GM12891 (cell line): Measurements from ENCODE around the gene TGM2.

ENCODE experiments used
- DNase-seq: peaks from one replicate; pipeline ENCODE4 v3.0.0; 2011; ENCODE audit warnings: low spot score; ENCODE audit not compliant: insufficient read length
- FAIRE-seq: peaks from 2 replicates; lab custom pipeline; 2011; peaks lifted over from hg19 to GRCh38; lab: Jason Lieb, UNC
- PAX5 ChIP-seq: IDR thresholded peaks from 2 replicates; pipeline ENCODE4 v1.6.1; 2011; ENCODE audit warnings: low read length, moderate library complexity, mild to moderate bottlenecking; ENCODE audit not compliant: insufficient read depth, severe bottlenecking
- POLR2A ChIP-seq: IDR thresholded peaks from 2 replicates; pipeline ENCODE4 v1.6.1; 2011; ENCODE audit warnings: low read depth, low read length, control low read depth
- POLR2AphosphoS5 ChIP-seq: IDR thresholded peaks from 2 replicates; pipeline ENCODE4 v1.6.1; 2011; ENCODE audit warnings: low read depth, low read length, control low read depth
- POU2F2 ChIP-seq: IDR thresholded peaks from 2 replicates; pipeline ENCODE4 v1.6.1; 2011; ENCODE audit warnings: low read depth, mild to moderate bottlenecking, control low read depth, low read length, moderate library complexity
- SPI1 ChIP-seq: IDR thresholded peaks from 2 replicates; pipeline ENCODE4 v1.6.1; 2011; ENCODE audit warnings: low read depth, low read length, control low read depth
- TAF1 ChIP-seq: IDR thresholded peaks from 2 replicates; pipeline ENCODE4 v1.6.1; 2011; ENCODE audit warnings: low read depth, low read length, control low read depth

Gene TGM2

GRCh38 chr20:38129893-38130609, 35.0 kb downstream of the TGM2 start:
- TF ChIP-seq POLR2AphosphoS5, result no peak
- TF ChIP-seq PAX5, result no peak
- no peak for TF ChIP-seq SPI1
- no peak for TF ChIP-seq POU2F2
- no peak for TF ChIP-seq POLR2A
- TF ChIP-seq TAF1, result no peak
- FAIRE-seq, result no peak
- no peak for DNase-seq

- TF ChIP-seq SPI1 (no peak), POLR2A (no peak), PAX5 (no peak), POU2F2 (no peak)
- FAIRE-seq, result no peak
Measured at GRCh38 chr20:38129248-38129865, 35.7 kb downstream of the TGM2 start.

GRCh38 chr20:38128691-38129090, 36.4 kb downstream of the TGM2 start:
- no peak for FAIRE-seq
- TF ChIP-seq PAX5, result no peak
- TF ChIP-seq TAF1, result no peak
- TF ChIP-seq POLR2A, result no peak
- TF ChIP-seq POLR2AphosphoS5, result no peak
- no peak for TF ChIP-seq SPI1
- TF ChIP-seq POU2F2, result no peak
- no peak for DNase-seq

More at GRCh38 chr20:38129248-38129865, 35.7 kb downstream of the TGM2 start:
- no peak for DNase-seq

- FAIRE-seq (no peak), DNase-seq (no peak)
Measured at GRCh38 chr20:38127920-38128528, 37.0 kb downstream of the TGM2 start.

GRCh38 chr20:38126932-38127621, 38.0 kb downstream of the TGM2 start:
- TF ChIP-seq SPI1 (no peak), TAF1 (no peak), PAX5 (no peak), POLR2A (no peak), POLR2AphosphoS5 (no peak), POU2F2 (no peak)
- FAIRE-seq, result no peak
- no peak for DNase-seq

More at GRCh38 chr20:38127920-38128528, 37.0 kb downstream of the TGM2 start:
- TF ChIP-seq POLR2AphosphoS5 (no peak), SPI1 (no peak), TAF1 (no peak), POU2F2 (no peak), POLR2A (no peak), PAX5 (no peak)

GRCh38 chr20:38126146-38126921, 38.7 kb downstream of the TGM2 start:
- TF ChIP-seq POLR2A, result no peak
- TF ChIP-seq TAF1, result no peak
- TF ChIP-seq POU2F2, result no peak
- no peak for TF ChIP-seq SPI1
- no peak for TF ChIP-seq PAX5
- no peak for TF ChIP-seq POLR2AphosphoS5
- FAIRE-seq, result no peak

GRCh38 chr20:38125157-38126056, 39.7 kb downstream of the TGM2 start:
- TF ChIP-seq POLR2A (no peak), TAF1 (no peak), SPI1 (no peak), POU2F2 (no peak), POLR2AphosphoS5 (no peak), PAX5 (no peak)
- DNase-seq, result no peak
- no peak for FAIRE-seq

More at GRCh38 chr20:38126146-38126921, 38.7 kb downstream of the TGM2 start:
- no peak for DNase-seq
